K562 (cell line): ENCODE data around the gene CNFN.

Source experiments
- ATF4 ChIP-seq: fragments of 450-650 bp; formaldehyde crosslinking; IDR thresholded peaks from 2 replicates; pipeline ENCODE4 v1.4.0; 2022; ENCODE audit warnings: mild to moderate bottlenecking, moderate library complexity
- ERF ChIP-seq: fragments of 450-650 bp; formaldehyde crosslinking; IDR thresholded peaks from 2 replicates; pipeline ENCODE4 v1.4.0; 2020; ENCODE audit warnings: mild to moderate bottlenecking, mixed read lengths
- GATAD2B ChIP-seq: fragments of 450-650 bp; IDR thresholded peaks from 2 replicates; pipeline ENCODE4 v1.6.1; 2017; ENCODE audit warnings: mild to moderate bottlenecking, borderline replicate concordance
- JUN ChIP-seq, 2 experiments: sonication (generic) in 1 of 2; formaldehyde crosslinking in 1 of 2; IDR thresholded peaks; 2 replicates each; pipeline versions ENCODE4 v1.6.1 to v1.8.0; 2012 to 2022; ENCODE audit warnings: borderline replicate concordance in 2 of 2, mild to moderate bottlenecking in 2 of 2, improper control_type of control experiment in 1 of 2, low read depth in 1 of 2, low read length in 1 of 2, missing genetic modification reagents in 1 of 2
- POLR2AphosphoS5 ChIP-seq: IDR thresholded peaks from 2 replicates; pipeline ENCODE4 v1.6.1; 2011; ENCODE audit warnings: mild to moderate bottlenecking, low read depth, low read length, moderate library complexity; ENCODE audit not compliant: control insufficient read depth, insufficient read depth
- SMARCA4 ChIP-seq: fragments of 450-650 bp; IDR thresholded peaks from 2 replicates; pipeline ENCODE4 v1.6.1; 2016
- SRF ChIP-seq, 2 experiments: fragments of 250-450, 450-650 bp in 1 of 2; sonication (Bioruptor Pico) in 1 of 2; sonication (generic) in 1 of 2; formaldehyde crosslinking; IDR thresholded peaks; 2 replicates each; pipeline versions ENCODE4 v1.5.0 to v1.5.1; 2020 to 2022; ENCODE audit warnings: mild to moderate bottlenecking in 1 of 2, missing genetic modification reagents in 1 of 2
- THRAP3 ChIP-seq: fragments of 450-650 bp; IDR thresholded peaks from 2 replicates; pipeline ENCODE4 v1.6.1; 2016; ENCODE audit warnings: mild to moderate bottlenecking, inconsistent platforms, borderline replicate concordance

DNA sequence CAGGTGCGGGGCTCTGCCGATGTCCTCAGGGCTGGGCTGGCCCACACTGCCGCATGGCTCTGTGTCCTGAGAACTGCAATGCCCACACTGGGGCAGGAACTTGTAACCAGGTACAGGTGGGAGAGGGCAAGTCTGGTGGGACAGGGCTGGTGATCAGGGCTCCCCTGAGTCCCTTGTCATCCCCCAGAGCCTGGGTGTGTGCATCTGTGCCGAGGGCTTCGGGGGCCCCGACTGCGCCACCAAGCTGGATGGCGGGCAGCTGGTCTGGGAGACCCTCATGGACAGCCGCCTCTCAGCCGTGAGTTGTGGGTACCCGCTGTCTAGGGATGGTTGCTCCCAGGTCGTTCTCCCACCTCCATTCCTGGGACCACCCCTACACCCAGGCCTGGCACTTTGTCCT, 34.2 kb downstream of the CNFN start:
- TF ChIP-seq POLR2AphosphoS5 (no peak), GATAD2B (no peak), SMARCA4 (no peak), SRF (CRISPR knock-in tag; IDR thresholded peaks at IDR 0.05) (no peak), ATF4 (CRISPR knock-in tag) (no peak), ERF (CRISPR knock-in tag) (no peak), JUN (IDR thresholded peaks at IDR 0.05; ENCODE audit: borderline replicate concordance, low read depth, low read length) (no peak), JUN (CRISPR knock-in tag; IDR thresholded peaks at IDR 0.05; ENCODE audit: borderline replicate concordance) (no peak), THRAP3 (no peak)
